Measurements from ENCODE around the gene MAP3K5.

GRCh38 chr6:136655239-136656014 lies 136.8 kb downstream of the MAP3K5 start:
- TF ChIP-seq CTCF (IDR thresholded peaks at IDR 0.05; ENCODE audit: extremely low read depth in 1 of 2, insufficient read depth in 1 of 2, low read depth in 1 of 2, low read length in 2 of 2), result no peak
- no peak for TF ChIP-seq EZH2 (IDR thresholded peaks at IDR 0.05; ENCODE audit: borderline replicate concordance, low read depth, low read length, severe bottlenecking)
- TF ChIP-seq POLR2AphosphoS5 (IDR thresholded peaks at IDR 0.05; ENCODE audit: insufficient read depth, low read depth, low read length), result no peak
- TF ChIP-seq POLR2A (IDR thresholded peaks at IDR 0.05; ENCODE audit: low read depth, low read length), result no peak

All from endothelial cell of umbilical vein (primary cell).